K562 (cell line): ENCODE data around the gene ACADM.

Experiments
- BHLHE40 ChIP-seq: IDR thresholded peaks from 2 replicates; pipeline ENCODE4 v1.6.1; 2011; ENCODE audit warnings: low read length, improper control_type of control experiment
- CTCF ChIP-seq, 3 experiments: IDR thresholded peaks in 2 of 3; conservative IDR thresholded peaks in 1 of 3; 2 replicates each; pipeline ENCODE4 v1.5.1; 2011 to 2012; ENCODE audit warnings: low read length in 3 of 3, mild to moderate bottlenecking in 3 of 3, control low read depth in 2 of 3, improper control_type of control experiment in 1 of 3, inconsistent platforms in 1 of 3, low read depth in 1 of 3, mixed read lengths in 1 of 3, moderate library complexity in 1 of 3; ENCODE audit not compliant: insufficient read depth in 2 of 3
- HMG20B ChIP-seq: fragments of 250-450 bp; sonication (Bioruptor Pico); IDR thresholded peaks from 2 replicates; pipeline ENCODE4 v1.5.0; 2021; ENCODE audit warnings: mild to moderate bottlenecking
- NR1H2 ChIP-seq: sonication (generic); formaldehyde crosslinking; IDR thresholded peaks from 2 replicates; pipeline ENCODE4 v1.4.0; 2020; ENCODE audit warnings: mild to moderate bottlenecking, missing genetic modification reagents
- PATZ1 ChIP-seq: fragments of 250-450 bp; sonication (Bioruptor Pico); IDR thresholded peaks from 2 replicates; pipeline ENCODE4 v1.5.0; 2020; ENCODE audit warnings: mild to moderate bottlenecking, borderline replicate concordance
- POLR2A ChIP-seq: fragments of 450-650 bp; conservative IDR thresholded peaks from 2 replicates; pipeline ENCODE4 v1.6.1; 2016
- REST ChIP-seq, 2 experiments: fragments of 450-650 bp; formaldehyde crosslinking in 1 of 2; IDR thresholded peaks; 2 replicates each; pipeline versions ENCODE4 v1.4.0 to v1.6.1; 2014 to 2020; ENCODE audit warnings: mild to moderate bottlenecking in 2 of 2, borderline replicate concordance in 1 of 2, low read depth in 1 of 2
- SMARCC2 ChIP-seq: fragments of 450-650 bp; IDR thresholded peaks from 2 replicates; pipeline ENCODE4 v1.6.1; 2017; ENCODE audit warnings: antibody characterized with exemption, moderate library complexity, mild to moderate bottlenecking, low read depth
- ZKSCAN1 ChIP-seq: fragments of 150-350 bp; IDR thresholded peaks from 2 replicates; pipeline ENCODE4 v1.6.1; 2016; ENCODE audit warnings: low read depth, low read length
- ZKSCAN3 ChIP-seq: fragments of 250-450 bp; sonication (Bioruptor Pico); IDR thresholded peaks from 2 replicates; pipeline ENCODE4 v1.4.0; 2020
- ZNF197 ChIP-seq: fragments of 200-800 bp; sonication (Bioruptor generic); IDR thresholded peaks from 2 replicates; pipeline ENCODE4 v1.6.1; 2016; ENCODE audit warnings: low read depth, missing genetic modification characterization, missing compliant biosample characterization
- TF ChIP-seq, protein P1 (sequence below): IDR thresholded peaks from 2 replicates; pipeline ENCODE4 v1.6.1; 2011; ENCODE audit warnings: borderline replicate concordance, low read depth, mild to moderate bottlenecking, moderate library complexity, low read length; ENCODE audit not compliant: insufficient read depth, poor library complexity, severe bottlenecking
- TF ChIP-seq, protein P2 (sequence below): fragments of 250-450 bp; sonication (Bioruptor Pico); IDR thresholded peaks from 2 replicates; pipeline ENCODE4 v1.5.0; 2022; ENCODE audit warnings: mild to moderate bottlenecking

DNA sequence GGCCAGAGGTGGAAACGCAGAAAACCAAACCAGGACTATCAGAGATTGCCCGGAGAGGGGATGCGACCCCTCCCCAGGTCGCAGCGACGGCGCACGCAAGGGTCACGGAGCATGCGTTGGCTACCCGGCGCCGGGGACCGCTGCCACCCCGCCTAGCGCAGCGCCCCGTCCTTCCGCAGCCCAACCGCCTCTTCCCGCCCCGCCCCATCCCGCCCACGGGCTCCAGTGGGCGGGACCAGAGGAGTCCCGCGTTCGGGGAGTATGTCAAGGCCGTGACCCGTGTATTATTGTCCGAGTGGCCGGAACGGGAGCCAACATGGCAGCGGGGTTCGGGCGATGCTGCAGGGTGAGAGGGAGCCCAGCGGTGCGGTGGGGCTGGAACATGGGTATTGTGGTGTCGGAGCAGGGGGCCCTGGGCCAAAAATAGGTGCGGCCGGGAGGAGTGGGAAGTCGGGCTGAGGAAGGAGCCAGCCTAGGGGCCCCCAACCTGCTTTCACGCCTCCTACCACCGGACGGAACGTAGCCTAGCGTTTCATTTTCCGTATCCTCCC is at the start of gene ACADM:
- TF ChIP-seq, protein P1, sequence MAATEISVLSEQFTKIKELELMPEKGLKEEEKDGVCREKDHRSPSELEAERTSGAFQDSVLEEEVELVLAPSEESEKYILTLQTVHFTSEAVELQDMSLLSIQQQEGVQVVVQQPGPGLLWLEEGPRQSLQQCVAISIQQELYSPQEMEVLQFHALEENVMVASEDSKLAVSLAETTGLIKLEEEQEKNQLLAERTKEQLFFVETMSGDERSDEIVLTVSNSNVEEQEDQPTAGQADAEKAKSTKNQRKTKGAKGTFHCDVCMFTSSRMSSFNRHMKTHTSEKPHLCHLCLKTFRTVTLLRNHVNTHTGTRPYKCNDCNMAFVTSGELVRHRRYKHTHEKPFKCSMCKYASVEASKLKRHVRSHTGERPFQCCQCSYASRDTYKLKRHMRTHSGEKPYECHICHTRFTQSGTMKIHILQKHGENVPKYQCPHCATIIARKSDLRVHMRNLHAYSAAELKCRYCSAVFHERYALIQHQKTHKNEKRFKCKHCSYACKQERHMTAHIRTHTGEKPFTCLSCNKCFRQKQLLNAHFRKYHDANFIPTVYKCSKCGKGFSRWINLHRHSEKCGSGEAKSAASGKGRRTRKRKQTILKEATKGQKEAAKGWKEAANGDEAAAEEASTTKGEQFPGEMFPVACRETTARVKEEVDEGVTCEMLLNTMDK = no peak
- TF ChIP-seq CTCF (IDR thresholded peaks at IDR 0.05 in 2 of 3, conservative IDR thresholded peaks at IDR 0.05 in 1 of 3; ENCODE audit: insufficient read depth in 2 of 3, low read depth in 1 of 3, low read length in 3 of 3) (no peak; a peak in 1 of 6 replicates), ZKSCAN1 (no peak), PATZ1 (CRISPR knock-in tag) (no peak), POLR2A (peak; percentile 95), SMARCC2 (0 out of 2 replicates have a peak, but pooled peaks have one; percentile 62), BHLHE40 (peak; percentile 57), HMG20B (CRISPR knock-in tag) (no peak), REST (IDR thresholded peaks at IDR 0.05; ENCODE audit: borderline replicate concordance) (no peak), REST (CRISPR knock-in tag; IDR thresholded peaks at IDR 0.05; ENCODE audit: low read depth) (0 out of 2 replicates have a peak, but pooled peaks have one; percentile 49), ZKSCAN3 (no peak), ZNF197 (no peak), NR1H2 (CRISPR knock-in tag) (no peak)
- TF ChIP-seq, protein P2, sequence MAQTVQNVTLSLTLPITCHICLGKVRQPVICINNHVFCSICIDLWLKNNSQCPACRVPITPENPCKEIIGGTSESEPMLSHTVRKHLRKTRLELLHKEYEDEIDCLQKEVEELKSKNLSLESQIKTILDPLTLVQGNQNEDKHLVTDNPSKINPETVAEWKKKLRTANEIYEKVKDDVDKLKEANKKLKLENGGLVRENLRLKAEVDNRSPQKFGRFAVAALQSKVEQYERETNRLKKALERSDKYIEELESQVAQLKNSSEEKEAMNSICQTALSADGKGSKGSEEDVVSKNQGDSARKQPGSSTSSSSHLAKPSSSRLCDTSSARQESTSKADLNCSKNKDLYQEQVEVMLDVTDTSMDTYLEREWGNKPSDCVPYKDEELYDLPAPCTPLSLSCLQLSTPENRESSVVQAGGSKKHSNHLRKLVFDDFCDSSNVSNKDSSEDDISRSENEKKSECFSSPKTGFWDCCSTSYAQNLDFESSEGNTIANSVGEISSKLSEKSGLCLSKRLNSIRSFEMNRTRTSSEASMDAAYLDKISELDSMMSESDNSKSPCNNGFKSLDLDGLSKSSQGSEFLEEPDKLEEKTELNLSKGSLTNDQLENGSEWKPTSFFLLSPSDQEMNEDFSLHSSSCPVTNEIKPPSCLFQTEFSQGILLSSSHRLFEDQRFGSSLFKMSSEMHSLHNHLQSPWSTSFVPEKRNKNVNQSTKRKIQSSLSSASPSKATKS = no peak
